NT2/D1 (cell line): ENCODE data around the gene EDA.

Experiments
- SUZ12 ChIP-seq: IDR thresholded peaks from 2 replicates; pipeline ENCODE4 v1.6.1; 2011; ENCODE audit not compliant: insufficient read length, insufficient read depth; ENCODE audit errors: extremely low read depth
- YY1 ChIP-seq: IDR thresholded peaks from 2 replicates; pipeline ENCODE4 v1.6.1; 2011; ENCODE audit not compliant: insufficient read length, insufficient read depth

GRCh38 chrX:70016513-70016912 lies 400.6 kb downstream of the EDA start:
- TF ChIP-seq YY1 (no peak), SUZ12 (no peak)
